ENCODE measurements around the gene PHF14.
"Not testable (repeated sequence)": the region's sequence is repeated elsewhere in the genome, so short reads cannot be mapped to it uniquely, and the experiment has no call there.

The PHF14 gene

DNA sequence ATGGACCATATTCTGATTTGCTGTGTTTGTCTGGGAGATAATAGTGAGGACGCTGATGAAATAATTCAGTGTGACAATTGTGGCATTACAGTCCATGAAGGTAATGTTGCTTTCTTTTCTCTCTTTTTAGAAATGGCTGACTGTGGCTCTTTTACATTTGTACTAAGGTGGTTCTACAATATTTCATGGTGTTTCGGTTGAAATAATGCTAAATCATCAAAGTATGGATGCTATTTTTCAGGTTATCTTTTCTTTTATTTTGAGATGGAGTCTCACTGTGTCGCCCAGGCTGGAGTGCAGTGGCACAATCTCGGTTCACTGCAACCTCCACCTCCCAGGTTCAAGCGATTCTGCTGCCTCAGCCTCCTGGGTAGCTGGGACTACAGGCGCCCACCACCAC is 17.1 kb downstream of the PHF14 start:
- not testable (repeated sequence) for DNase-seq

DNA sequence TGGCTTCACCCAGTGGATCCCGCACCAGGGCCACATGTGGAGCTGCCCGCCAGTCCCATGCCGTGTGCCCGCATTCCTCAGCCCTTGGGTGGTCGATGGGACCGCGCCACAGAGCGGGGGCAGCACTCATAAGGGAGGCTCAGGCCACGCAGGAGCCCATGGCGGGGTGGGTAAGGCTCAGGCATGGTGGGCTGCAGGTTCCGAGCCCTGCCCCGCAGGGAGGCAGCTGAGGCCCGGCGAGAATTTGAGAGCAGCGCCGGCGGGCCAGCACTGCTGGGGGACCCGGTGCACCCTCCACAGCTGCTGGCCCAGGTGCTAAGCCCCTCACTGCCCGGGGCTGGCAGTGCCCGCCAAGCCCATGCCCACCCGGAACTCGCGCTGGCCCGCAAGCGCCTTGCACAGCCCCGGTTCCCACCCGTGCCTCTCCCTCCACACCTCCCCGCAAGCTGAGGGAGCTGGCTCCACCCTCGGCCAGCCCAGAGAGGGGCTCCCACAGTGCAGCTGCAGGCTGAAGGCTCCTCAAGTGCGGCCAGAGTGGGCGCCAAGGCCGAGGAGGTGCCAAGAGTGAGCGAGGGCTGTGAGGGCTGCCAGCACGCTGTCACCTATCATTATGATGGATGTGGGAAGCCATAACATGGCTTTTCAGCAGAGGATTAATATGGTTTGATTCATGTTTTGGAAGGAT is 22.0 kb downstream of the PHF14 start:
- not testable (repeated sequence) for DNase-seq

DNA sequence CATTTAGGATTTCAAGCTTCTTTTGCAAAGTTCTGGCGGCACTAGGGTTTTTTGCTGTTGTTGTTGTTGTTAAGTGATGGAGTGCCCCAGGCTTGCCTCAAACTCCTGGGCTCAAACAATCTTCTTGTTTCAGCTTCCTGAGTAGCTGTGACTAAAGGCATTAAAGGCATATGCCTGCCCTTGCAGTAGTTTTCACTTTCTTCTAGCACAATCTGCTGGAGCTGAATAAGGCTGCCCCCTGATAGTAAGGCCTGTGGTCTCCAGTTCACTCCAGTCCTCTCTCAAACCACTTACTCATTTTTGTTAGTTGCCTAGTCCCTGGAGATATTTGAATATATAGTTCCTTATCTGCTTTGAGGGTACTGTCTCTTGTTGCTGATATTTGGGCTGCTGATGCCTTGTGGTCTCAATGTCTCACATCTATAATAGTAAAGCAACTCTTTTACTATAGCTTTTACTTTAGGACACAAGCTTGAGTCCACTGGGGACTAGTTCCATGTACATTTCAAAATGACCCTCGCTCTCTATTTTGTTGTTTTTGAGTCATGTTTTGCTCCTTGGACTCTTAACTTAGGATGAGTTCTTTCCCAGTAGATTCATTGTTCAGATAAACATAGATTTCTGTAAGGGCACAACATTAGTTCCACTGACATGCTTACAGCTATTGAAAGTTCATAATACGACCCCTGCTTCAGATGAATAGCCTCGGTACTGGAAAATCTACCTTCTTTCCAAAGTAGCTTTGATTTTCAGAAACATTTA is 25.5 kb downstream of the PHF14 start:
- DNase-seq: no peak

GRCh38 chr7:11005202-11005601 is 31.5 kb downstream of the PHF14 start:
- DNase-seq: no peak

DNA sequence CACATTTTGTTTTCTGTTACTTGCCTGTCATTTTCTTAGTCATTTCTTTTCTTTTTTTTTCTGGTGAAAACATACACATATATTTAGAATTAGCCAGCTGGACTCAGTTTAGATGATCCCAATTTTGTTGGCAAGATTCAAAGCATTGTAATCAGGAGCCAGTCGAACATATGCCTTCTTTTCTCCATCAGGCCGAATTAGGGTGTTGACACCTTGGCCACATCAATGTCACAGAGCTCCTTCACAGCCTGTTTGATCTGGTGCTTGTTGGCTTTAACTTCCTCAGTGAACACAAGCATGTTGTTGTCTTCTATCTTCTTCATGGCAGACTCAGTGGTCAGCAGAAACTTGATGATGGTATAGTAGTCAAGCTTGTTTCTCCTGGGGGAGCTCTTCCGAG is 32.6 kb downstream of the PHF14 start:
- no peak for DNase-seq

GRCh38 chr7:11009631-11010030 is 36.0 kb downstream of the PHF14 start:
- no peak for DNase-seq

GRCh38 chr7:11021468-11021867 is 47.8 kb downstream of the PHF14 start:
- DNase-seq: no peak

GRCh38 chr7:11026452-11027359 is 53.0 kb downstream of the PHF14 start:
- no peak for DNase-seq

GRCh38 chr7:11035661-11036060 is 62.0 kb downstream of the PHF14 start:
- DNase-seq: no peak

GRCh38 chr7:11039974-11040373 is 66.3 kb downstream of the PHF14 start:
- no peak for DNase-seq

DNA sequence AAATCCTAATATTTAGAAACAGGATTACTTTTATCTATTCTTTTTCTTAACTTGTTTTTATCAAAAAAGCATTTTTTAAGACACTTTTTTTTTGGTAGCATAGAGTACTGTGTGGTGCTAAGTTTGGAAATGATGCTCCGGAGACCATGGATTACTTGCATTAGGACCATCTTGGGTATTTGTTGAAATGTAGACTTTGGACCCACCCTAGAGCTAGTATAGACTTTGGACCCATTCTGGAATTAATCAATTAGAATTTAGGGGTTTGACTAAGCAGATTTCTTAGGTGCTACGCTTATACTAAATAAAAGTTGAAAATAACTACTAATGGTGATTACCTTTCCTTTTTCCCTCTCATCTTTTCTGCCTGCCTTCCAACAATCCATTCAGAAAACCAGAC is 80.4 kb downstream of the PHF14 start:
- no peak for DNase-seq

- no peak for DNase-seq
Measured at GRCh38 chr7:11060893-11061292, 87.2 kb downstream of the PHF14 start.

DNA sequence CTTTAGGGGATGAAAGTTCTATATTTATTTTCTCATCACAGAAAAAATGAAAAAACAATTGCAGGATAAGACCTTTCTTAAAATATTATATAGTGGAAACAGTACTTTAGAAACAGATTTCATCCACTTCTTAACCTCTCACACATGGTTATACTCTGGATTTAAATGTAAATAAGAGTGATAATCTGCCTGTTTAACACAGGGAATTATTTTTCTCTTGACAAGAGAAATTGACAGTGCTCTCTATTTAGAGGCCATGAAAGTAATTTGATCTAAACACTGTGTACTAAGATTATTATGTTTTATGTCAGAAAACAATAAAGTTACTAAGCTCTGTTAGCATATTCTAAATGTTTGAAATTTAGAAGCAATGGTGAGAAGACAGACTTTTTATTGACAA is 88.4 kb downstream of the PHF14 start:
- DNase-seq: no peak

DNA sequence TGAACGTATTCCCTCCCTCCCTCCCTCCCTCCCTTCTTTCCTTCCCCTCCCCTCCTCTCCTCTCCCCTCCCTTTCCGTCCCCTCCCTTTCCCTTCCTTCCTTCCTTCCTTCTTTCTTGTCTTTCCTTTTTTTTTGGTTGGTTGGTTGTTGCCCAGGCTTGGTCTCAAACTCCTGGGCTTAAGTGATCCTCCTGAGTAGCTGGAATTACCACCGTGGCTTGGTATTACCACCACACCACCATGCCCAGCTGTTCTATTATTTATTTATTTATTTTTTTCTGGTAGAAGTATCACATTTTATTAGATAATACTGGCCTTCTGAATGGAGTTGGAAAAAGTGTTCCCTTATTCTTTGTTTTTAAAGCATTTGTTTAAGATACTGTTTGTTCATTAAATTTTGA is 95.9 kb downstream of the PHF14 start:
- no peak for DNase-seq

- DNase-seq: no peak
Measured at GRCh38 chr7:11077816-11078215, 104.1 kb downstream of the PHF14 start.

DNA sequence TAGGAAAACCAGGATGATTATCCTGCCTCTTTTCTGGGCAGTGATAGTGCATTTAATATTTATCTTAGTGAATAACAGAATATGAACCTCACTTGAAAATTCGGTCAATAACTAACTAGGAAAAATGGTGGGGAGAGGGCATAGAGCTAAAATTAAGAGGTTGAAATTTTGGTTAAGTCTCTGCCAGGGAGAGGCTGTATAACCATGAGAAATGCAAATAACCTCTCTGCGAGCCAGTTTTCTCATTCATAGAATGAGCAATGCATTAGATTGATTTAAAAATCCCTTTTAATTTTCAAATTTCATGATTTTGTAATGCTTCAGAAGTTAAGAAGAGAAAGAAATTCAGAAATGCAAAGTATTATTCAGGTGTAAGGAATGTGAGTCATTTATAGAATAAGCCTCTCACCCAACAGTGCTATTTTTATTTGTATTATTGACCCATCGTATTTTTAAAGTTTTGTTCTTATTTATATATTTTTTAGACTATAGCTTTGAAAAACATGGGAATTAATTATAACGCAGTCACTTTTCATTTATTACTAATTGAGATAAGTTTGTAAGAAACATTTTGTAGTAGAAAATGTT is 104.7 kb downstream of the PHF14 start:
- DNase-seq: no peak

- DNase-seq: no peak
Measured at GRCh38 chr7:11079907-11080306, 106.2 kb downstream of the PHF14 start.

- DNase-seq: no peak
Measured at GRCh38 chr7:11082121-11082520, 108.4 kb downstream of the PHF14 start.

DNA sequence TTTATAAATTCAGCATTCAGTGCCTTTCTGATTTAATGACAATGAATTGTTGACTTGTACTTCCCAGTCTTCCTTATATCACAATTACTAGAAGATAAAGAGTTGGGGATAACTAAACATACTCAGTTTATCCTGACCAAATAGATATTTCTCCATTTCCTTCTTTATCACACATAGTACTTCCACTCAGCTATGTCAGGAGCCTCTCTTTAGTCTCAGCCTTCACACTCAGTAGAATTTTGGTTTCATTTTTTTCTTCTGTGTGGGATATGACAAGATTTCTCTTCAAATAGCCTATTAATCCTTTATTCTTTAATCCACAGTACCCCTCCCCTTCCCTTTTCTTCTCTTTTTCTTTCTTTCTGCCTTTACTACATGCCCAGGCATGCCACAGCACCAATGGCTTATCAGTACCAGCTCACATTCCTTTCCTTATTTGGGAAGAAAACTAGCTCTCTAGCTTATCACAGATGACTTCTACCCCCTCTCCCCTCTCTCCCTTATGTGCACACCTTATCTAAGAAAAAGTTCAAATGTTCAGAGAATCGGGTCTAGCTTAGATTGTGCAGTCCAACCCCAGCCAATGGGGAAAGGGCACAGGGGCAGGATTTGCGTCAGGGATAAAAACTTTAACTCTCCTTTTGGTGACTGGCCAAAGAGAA is 109.0 kb downstream of the PHF14 start:
- no peak for DNase-seq

- no peak for DNase-seq
Measured at GRCh38 chr7:11083214-11083568, 109.5 kb downstream of the PHF14 start.

GRCh38 chr7:11104578-11104977 is 130.9 kb downstream of the PHF14 start:
- no peak for DNase-seq

- DNase-seq: no peak
Measured at GRCh38 chr7:11109659-11110058, 136.0 kb downstream of the PHF14 start.
